NT2/D1 (cell line): ENCODE data around the gene CALB2.
"Not testable (repeated sequence)": the region's sequence is repeated elsewhere in the genome, so short reads cannot be mapped to it uniquely, and the experiment has no call there.

Experiments
- DNase-seq: peaks from one replicate; pipeline ENCODE4 v3.0.0-alpha.2; 2011; ENCODE audit warnings: low read depth, low spot score
- H3K27me3 ChIP-seq: 2 replicates; pipeline ENCODE4 v1.6.0; 2011; ENCODE audit warnings: mild to moderate bottlenecking; ENCODE audit not compliant: insufficient read length, insufficient read depth
- H3K36me3 ChIP-seq: 2 replicates; pipeline ENCODE4 v1.6.1; 2011; ENCODE audit warnings: mild to moderate bottlenecking, low read length, mixed read lengths; ENCODE audit not compliant: insufficient read depth, insufficient read length
- H3K4me1 ChIP-seq: 2 replicates; pipeline ENCODE4 v1.5.1; 2011; ENCODE audit not compliant: insufficient read depth, insufficient read length
- H3K4me3 ChIP-seq: 2 replicates; pipeline ENCODE4 v1.5.1; 2011; ENCODE audit warnings: low read depth; ENCODE audit not compliant: insufficient read length
- H3K9ac ChIP-seq: 2 replicates; pipeline ENCODE4 v1.6.0; 2011; ENCODE audit warnings: low read depth; ENCODE audit not compliant: insufficient read length
- H3K9me3 ChIP-seq: 2 replicates; pipeline ENCODE4 v1.5.1; 2011; ENCODE audit warnings: mild to moderate bottlenecking, low read length; ENCODE audit not compliant: insufficient read depth
- SUZ12 ChIP-seq: IDR thresholded peaks from 2 replicates; pipeline ENCODE4 v1.6.1; 2011; ENCODE audit not compliant: insufficient read length, insufficient read depth; ENCODE audit errors: extremely low read depth
- YY1 ChIP-seq: IDR thresholded peaks from 2 replicates; pipeline ENCODE4 v1.6.1; 2011; ENCODE audit not compliant: insufficient read length, insufficient read depth
- ZNF274 ChIP-seq: IDR thresholded peaks from 2 replicates; pipeline ENCODE4 v1.6.1; 2011; ENCODE audit warnings: mild to moderate bottlenecking, low read depth, low read length

CALB2 gene

DNA sequence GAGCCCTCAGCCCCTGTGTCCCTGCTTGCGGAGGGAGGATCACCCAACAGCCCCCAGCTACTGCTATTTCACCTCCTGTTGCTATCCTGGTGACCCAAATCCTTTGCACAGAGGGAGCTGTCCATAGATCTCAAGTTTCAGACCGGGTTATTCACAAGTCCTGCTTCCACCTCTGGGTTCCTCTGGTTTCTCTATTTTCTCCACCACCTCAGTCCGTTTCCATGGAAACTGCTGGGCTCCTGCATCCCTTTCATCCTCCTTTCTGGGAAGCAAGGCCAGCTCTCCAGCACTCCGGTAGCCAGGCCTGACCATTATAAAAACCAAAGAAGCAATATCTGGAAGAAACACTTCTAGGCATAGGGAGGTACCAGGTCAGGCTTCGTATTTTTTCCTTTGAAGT is 4.8 kb upstream of the CALB2 start:
- Histone ChIP-seq H3K27me3 (peaks cover 9% of the 10 kb centered on the region), H3K9ac (no peak overlapping the region), H3K4me3 (no peak overlapping the region), H3K4me1 (peaks cover 7% of the 10 kb centered on the region), H3K36me3 (no peaks in the 10 kb centered on the region), H3K9me3 (no peaks in the 10 kb centered on the region)
- TF ChIP-seq YY1 (no peak), ZNF274 (no peak), SUZ12 (no peak)
- DNase-seq = no peak

DNA sequence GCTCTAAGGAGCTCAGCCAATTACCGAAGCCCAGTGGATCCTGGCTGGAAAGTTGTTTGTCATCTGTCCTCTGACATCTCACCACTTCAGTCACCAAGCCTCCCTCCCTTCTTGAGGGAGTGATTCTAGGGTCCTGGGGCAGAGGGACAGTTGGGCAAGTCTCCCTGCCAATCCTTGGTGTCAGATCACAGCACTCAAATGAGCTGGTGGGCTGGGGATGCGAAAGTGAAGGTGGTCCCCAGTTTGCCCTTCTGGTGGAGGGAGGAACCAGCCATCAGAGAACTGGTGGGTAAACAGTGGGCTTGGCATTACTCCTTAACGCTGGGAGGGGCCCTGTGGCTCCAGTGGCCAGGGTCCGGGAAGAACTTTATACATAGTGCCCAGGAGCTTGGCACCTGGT is 4.4 kb upstream of the CALB2 start:
- Histone ChIP-seq H3K4me1 (peaks cover 7% of the 10 kb centered on the region), H3K36me3 (no peaks in the 10 kb centered on the region), H3K4me3 (no peak overlapping the region), H3K27me3 (peaks cover 13% of the 10 kb centered on the region), H3K9ac (no peak overlapping the region), H3K9me3 (no peaks in the 10 kb centered on the region)
- TF ChIP-seq YY1 (no peak), ZNF274 (no peak), SUZ12 (no peak)
- DNase-seq = no peak

- Histone ChIP-seq H3K9ac (no peak overlapping the region), H3K27me3 (peaks cover 23% of the 10 kb centered on the region), H3K4me1 (peaks cover 7% of the 10 kb centered on the region), H3K36me3 (no peaks in the 10 kb centered on the region), H3K9me3 (no peaks in the 10 kb centered on the region), H3K4me3 (no peak overlapping the region)
- no peak for DNase-seq
- no peak for TF ChIP-seq SUZ12
- TF ChIP-seq ZNF274 = no peak
- TF ChIP-seq YY1 = no peak
Measured at GRCh38 chr16:71356051-71356740, 2.3 kb upstream of the CALB2 start.

- not testable (repeated sequence) for H3K4me1 ChIP-seq, H3K9ac ChIP-seq, DNase-seq, H3K9me3 ChIP-seq, H3K4me3 ChIP-seq, H3K36me3 ChIP-seq
- H3K27me3 ChIP-seq = peaks cover 23% of the 10 kb centered on the region
Measured at GRCh38 chr16:71356936-71357335, 1.6 kb upstream of the CALB2 start.

GRCh38 chr16:71357681-71358080 is 842 bp upstream of the CALB2 start:
- Histone ChIP-seq H3K9ac (no peak overlapping the region), H3K4me1 (peaks cover 4% of the 10 kb centered on the region), H3K27me3 (peaks cover 23% of the 10 kb centered on the region), H3K4me3 (peak overlapping the region; percentile 33), H3K36me3 (no peaks in the 10 kb centered on the region), H3K9me3 (no peaks in the 10 kb centered on the region)
- TF ChIP-seq YY1 = no peak
- no peak for TF ChIP-seq ZNF274
- no peak for TF ChIP-seq SUZ12
- no peak for DNase-seq

GRCh38 chr16:71359431-71359830 is 908 bp downstream of the CALB2 start:
- TF ChIP-seq SUZ12 = no peak
- TF ChIP-seq YY1 = no peak
- no peak for TF ChIP-seq ZNF274
- no peak overlapping the region for H3K4me3 ChIP-seq
- DNase-seq = no peak

GRCh38 chr16:71360378-71360777 is 1.9 kb downstream of the CALB2 start:
- H3K4me3 ChIP-seq = no peak overlapping the region
- H3K9me3 ChIP-seq = no peaks in the 10 kb centered on the region
- no peak for DNase-seq
- H3K27me3 ChIP-seq = peaks cover 23% of the 10 kb centered on the region
- H3K36me3 ChIP-seq = no peaks in the 10 kb centered on the region
- no peak overlapping the region for H3K9ac ChIP-seq
- TF ChIP-seq SUZ12 = no peak
- TF ChIP-seq YY1 = no peak
- no peak for TF ChIP-seq ZNF274
- peaks cover 5% of the 10 kb centered on the region for H3K4me1 ChIP-seq

More at GRCh38 chr16:71359431-71359830, 908 bp downstream of the CALB2 start:
- no peaks in the 10 kb centered on the region for H3K9me3 ChIP-seq
- H3K27me3 ChIP-seq = peaks cover 23% of the 10 kb centered on the region
- H3K9ac ChIP-seq = no peak overlapping the region
- no peaks in the 10 kb centered on the region for H3K36me3 ChIP-seq
- H3K4me1 ChIP-seq = peaks cover 4% of the 10 kb centered on the region

DNA sequence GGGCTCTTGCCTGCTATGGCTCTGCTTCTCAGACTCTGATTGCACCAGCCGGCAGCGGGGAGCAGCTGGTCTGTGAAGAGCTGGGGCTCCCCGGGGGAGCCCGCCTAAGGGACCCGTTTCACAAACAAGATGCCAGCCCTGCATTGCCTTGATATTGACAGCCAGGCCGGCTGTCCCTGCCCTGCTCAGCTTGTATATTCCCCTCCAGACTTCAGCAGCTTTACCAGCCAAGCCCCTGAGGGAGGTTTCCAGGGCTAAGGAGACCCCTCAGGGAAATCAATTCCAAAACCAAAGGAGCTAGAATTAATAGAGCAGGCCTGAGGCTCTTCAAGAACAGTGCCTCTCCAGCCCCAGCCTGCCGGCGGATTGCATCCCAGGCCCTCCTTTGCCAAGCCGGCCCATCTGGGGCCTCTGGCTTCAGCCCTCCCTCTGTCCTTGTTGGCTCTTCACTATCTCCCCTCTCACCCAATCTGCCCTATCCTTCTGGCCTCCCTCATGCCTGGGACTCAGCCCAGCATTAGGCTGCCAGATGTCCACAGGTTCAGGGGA is 5.7 kb downstream of the CALB2 start:
- Histone ChIP-seq H3K4me1 (peaks cover 10% of the 10 kb centered on the region), H3K9me3 (no peaks in the 10 kb centered on the region), H3K36me3 (no peaks in the 10 kb centered on the region), H3K9ac (no peak overlapping the region), H3K27me3 (peaks cover 9% of the 10 kb centered on the region), H3K4me3 (no peak overlapping the region)
- TF ChIP-seq ZNF274 = no peak
- TF ChIP-seq YY1 = no peak
- no peak for TF ChIP-seq SUZ12
- no peak for DNase-seq
